ENCODE data around the gene COCH. TPM values are rescaled to one million over a fixed set of nuclear protein-coding genes. Genes with fewer than 3 reads are reported as not detected.

Gene COCH
- total RNA-seq, 4 donors from 2014 or later: 0.42 to 4.5 (median 3.0) TPM

DNA sequence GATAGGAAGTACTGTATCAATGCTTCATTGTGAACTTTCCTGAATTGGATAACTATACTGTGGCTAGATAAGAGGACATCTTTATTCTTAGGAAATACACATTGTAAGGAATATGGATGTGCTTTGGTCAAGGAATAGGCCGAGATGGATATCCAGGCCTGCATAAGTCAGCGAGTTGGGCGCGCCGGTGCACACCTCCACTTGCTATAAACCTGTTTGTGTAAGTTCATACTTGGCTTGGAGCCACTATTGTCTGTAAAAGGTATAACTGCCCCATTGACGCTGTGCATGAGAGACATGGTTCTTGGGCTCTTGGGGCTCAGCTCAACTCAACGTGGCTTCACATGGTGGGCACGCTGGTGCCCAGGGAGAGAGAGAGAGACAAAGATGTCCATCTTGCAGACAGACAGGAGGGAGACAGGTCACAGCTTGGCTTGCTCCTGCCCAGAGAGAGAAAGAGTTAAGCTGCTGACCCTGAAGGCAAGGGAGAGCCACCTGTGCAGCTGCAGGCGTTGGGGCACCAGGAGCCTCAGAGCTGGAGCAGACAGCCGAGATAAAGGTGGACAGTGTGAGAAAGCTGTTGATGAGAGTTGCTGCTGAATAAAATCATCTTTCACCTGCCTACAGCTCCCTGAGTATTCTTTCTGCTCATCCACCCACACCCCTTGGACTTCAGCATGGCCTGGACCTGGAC, 34.1 kb upstream of the COCH start:
- H3K36me3 ChIP-seq: no peaks in the 10 kb centered on the region
- H3K4me3 ChIP-seq: no peak overlapping the region
- H3K9me3 ChIP-seq: no peaks in the 10 kb centered on the region
- no peak for DNase-seq (ENCODE audit: extremely low spot score)
- no peaks in the 10 kb centered on the region for H3K27me3 ChIP-seq
- intact Hi-C loops (cut with DNase I): no loop called here
- no peak overlapping the region for H3K27ac ChIP-seq (replicated peaks in 1 of 4)
- WGBS: 89% methylated on average over 10 of the region's 10 CpGs
- no peak for TF ChIP-seq EP300 (IDR thresholded peaks at IDR 0.05)
- TF ChIP-seq, protein P1, sequence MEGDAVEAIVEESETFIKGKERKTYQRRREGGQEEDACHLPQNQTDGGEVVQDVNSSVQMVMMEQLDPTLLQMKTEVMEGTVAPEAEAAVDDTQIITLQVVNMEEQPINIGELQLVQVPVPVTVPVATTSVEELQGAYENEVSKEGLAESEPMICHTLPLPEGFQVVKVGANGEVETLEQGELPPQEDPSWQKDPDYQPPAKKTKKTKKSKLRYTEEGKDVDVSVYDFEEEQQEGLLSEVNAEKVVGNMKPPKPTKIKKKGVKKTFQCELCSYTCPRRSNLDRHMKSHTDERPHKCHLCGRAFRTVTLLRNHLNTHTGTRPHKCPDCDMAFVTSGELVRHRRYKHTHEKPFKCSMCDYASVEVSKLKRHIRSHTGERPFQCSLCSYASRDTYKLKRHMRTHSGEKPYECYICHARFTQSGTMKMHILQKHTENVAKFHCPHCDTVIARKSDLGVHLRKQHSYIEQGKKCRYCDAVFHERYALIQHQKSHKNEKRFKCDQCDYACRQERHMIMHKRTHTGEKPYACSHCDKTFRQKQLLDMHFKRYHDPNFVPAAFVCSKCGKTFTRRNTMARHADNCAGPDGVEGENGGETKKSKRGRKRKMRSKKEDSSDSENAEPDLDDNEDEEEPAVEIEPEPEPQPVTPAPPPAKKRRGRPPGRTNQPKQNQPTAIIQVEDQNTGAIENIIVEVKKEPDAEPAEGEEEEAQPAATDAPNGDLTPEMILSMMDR (IDR thresholded peaks at IDR 0.05): no peak
- TF ChIP-seq POLR2A (IDR thresholded peaks at IDR 0.05; ENCODE audit: low read depth): no peak
- no peak for TF ChIP-seq POLR2AphosphoS5 (IDR thresholded peaks at IDR 0.05)
- no peaks in the 10 kb centered on the region for H3K4me1 ChIP-seq

DNA sequence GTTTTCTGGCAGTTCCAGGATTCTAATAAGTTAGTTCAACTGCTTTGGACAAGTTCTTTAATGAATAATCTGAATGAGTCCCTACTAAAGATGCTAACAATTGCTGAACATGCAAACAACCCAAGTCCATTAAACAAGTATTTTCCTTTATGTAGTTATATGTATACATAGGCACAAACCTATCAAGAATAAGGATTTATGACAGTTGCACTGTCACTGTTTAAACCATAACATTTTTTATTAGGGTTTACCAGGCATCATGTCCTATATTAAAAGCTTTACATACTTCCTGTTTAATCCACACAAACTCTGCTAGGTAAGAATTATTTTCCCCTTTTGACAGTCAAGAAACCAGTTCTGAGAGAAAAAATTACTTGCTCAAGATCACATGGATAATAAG, 31.9 kb upstream of the COCH start:
- no peaks in the 10 kb centered on the region for H3K27me3 ChIP-seq
- H3K36me3 ChIP-seq: no peaks in the 10 kb centered on the region
- no peak overlapping the region for H3K27ac ChIP-seq (replicated peaks in 1 of 4)
- H3K9me3 ChIP-seq: no peaks in the 10 kb centered on the region
- no peaks in the 10 kb centered on the region for H3K4me1 ChIP-seq
- TF ChIP-seq EP300 (IDR thresholded peaks at IDR 0.05) (no peak), POLR2A (IDR thresholded peaks at IDR 0.05; ENCODE audit: low read depth) (no peak), POLR2AphosphoS5 (IDR thresholded peaks at IDR 0.05) (no peak)
- TF ChIP-seq, protein P1 (IDR thresholded peaks at IDR 0.05): no peak
- intact Hi-C loops (cut with DNase I): no loop called here
- no peak overlapping the region for H3K4me3 ChIP-seq
- no peak for DNase-seq (ENCODE audit: extremely low spot score)

DNA sequence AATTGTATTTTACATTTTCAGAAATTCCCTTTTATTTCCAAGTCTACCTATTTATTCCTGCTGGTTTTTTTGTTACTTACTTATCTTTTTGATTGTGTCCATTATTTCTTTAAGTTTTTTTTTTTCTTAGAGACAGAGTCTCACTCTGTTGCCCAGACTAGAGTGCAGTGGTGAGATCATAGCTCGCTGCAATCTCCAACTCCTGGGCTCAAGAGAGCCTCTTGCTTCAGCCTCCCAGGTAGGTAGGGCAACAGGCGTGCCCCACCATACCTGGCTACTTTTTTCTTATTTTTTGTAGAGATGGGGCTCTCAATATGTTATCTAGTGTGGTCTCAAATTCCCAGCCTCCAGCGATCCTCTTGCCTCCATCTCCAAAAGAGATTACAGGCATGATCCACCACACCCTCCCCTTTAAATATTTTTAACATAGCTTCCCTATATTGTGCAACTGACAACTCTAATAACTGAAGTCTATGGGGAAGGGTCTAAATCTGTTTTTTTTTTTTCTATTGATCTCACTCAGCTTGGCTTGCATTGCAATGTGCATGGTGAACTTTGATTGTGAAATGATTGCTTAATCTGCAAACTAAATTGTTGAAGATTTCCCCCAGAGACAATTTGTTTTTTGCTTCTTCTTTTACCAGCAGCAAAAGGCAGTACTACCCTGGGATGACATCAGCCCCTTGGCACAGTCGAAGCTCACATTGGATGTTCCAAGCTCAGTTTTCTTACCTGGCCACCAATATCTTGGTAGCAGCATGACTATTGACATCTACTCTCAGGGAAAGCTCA, 25.7 kb upstream of the COCH start:
- TF ChIP-seq POLR2A (IDR thresholded peaks at IDR 0.05; ENCODE audit: low read depth): no peak
- peaks cover 0 to 6% (median 0%) of the 10 kb centered on the region in 4 donors for H3K27me3 ChIP-seq
- no peaks in the 10 kb centered on the region for H3K9me3 ChIP-seq
- H3K4me3 ChIP-seq: no peak overlapping the region
- DNase-seq (ENCODE audit: extremely low spot score): no peak
- no peak overlapping the region for H3K27ac ChIP-seq (replicated peaks in 1 of 4)
- H3K4me1 ChIP-seq: no peaks in the 10 kb centered on the region
- intact Hi-C loops (cut with DNase I): no loop called here
- no peaks in the 10 kb centered on the region for H3K36me3 ChIP-seq
- 76% methylated on average over 4 of the region's 4 CpGs for WGBS

DNA sequence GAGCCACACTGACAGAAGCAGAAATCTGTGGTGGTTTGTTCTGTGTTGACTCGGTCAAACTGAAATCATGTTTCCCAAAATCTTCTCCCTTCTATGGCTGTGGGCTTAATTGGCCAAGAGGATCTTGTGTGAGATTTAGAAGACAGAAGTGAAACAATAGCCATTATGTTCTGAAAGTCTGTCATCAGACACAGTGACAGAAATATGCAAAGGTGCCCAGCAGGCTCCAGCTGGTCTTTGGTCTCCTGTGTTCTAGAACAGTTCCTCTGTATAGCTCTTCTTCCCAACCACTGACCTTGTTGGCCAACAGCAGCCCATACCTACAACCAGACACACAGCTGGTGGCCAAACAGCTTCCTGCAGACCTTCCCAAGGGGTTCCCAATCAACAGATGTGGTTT, 25.0 kb upstream of the COCH start:
- intact Hi-C loops (cut with DNase I): no loop called here
- Histone ChIP-seq H3K36me3 (no peaks in the 10 kb centered on the region), H3K4me1 (no peaks in the 10 kb centered on the region), H3K27ac (replicated peaks in 1 of 4) (no peak overlapping the region), H3K4me3 (no peak overlapping the region), H3K27me3 (peaks cover 0 to 6% (median 0%) of the 10 kb centered on the region in 4 donors), H3K9me3 (no peaks in the 10 kb centered on the region)
- WGBS: 60% methylated on average over 1 of the region's 1 CpG
- DNase-seq (ENCODE audit: extremely low spot score): no peak
- no peak for TF ChIP-seq POLR2AphosphoS5 (IDR thresholded peaks at IDR 0.05)
- TF ChIP-seq POLR2A (IDR thresholded peaks at IDR 0.05; ENCODE audit: low read depth): no peak
- TF ChIP-seq, protein P1 (IDR thresholded peaks at IDR 0.05): no peak
- no peak for TF ChIP-seq EP300 (IDR thresholded peaks at IDR 0.05)

DNA sequence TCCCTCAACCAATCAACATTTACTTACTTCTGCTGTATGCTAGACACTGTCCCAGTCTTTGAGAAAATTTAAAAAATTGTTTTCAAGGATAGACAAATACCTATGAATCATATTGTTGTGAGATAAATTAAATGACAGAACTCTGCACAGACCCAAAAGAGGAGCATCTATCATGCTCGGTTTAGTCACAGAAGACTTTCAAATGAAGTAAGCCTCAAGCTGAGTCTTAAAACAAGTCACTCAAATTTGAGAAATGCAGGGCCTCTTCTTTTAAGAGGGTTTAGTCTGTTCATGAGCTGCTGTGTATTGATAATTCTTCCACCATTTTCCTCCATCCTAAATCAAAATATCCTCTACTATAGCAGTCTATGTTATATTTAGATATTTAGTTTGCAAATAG, 24.4 kb upstream of the COCH start:
- TF ChIP-seq POLR2AphosphoS5 (IDR thresholded peaks at IDR 0.05): no peak
- no peak for TF ChIP-seq EP300 (IDR thresholded peaks at IDR 0.05)
- TF ChIP-seq POLR2A (IDR thresholded peaks at IDR 0.05; ENCODE audit: low read depth): no peak
- TF ChIP-seq, protein P1 (IDR thresholded peaks at IDR 0.05): no peak
- Histone ChIP-seq H3K9me3 (no peaks in the 10 kb centered on the region), H3K36me3 (no peaks in the 10 kb centered on the region), H3K4me1 (no peaks in the 10 kb centered on the region), H3K27me3 (peaks cover 0 to 6% (median 0%) of the 10 kb centered on the region in 4 donors), H3K27ac (replicated peaks in 1 of 4) (no peak overlapping the region), H3K4me3 (no peak overlapping the region)
- intact Hi-C loops (cut with DNase I): no loop called here
- DNase-seq (ENCODE audit: extremely low spot score): no peak
- WGBS: 85% methylated on average over 1 of the region's 1 CpG
